ENCODE data around the gene SNED1.

SNED1 gene

GRCh38 chr2:241108271-241109209, 110.1 kb downstream of the SNED1 start:
- DNase-seq (ENCODE audit: low spot score), result no peak

- no peak for DNase-seq (ENCODE audit: low spot score)
These were observed 111.0 kb downstream of the SNED1 start for GRCh38 chr2:241109210-241110088.

GRCh38 chr2:241110089-241110606, 111.7 kb downstream of the SNED1 start:
- no peak for DNase-seq (ENCODE audit: low spot score)

GRCh38 chr2:241110607-241111439, 112.4 kb downstream of the SNED1 start:
- DNase-seq (ENCODE audit: low spot score), result no peak

- DNase-seq (ENCODE audit: low spot score), result no peak
These were observed 113.0 kb downstream of the SNED1 start for GRCh38 chr2:241111440-241111805.

GRCh38 chr2:241112046-241112445, 113.6 kb downstream of the SNED1 start:
- DNase-seq (ENCODE audit: low spot score), result no peak

- DNase-seq (ENCODE audit: low spot score), result no peak
These were observed 114.2 kb downstream of the SNED1 start for GRCh38 chr2:241112592-241112991.

- no peak for DNase-seq (ENCODE audit: low spot score)
These were observed 116.4 kb downstream of the SNED1 start for GRCh38 chr2:241114836-241115235.

GRCh38 chr2:241115361-241115760, 116.9 kb downstream of the SNED1 start:
- no peak for DNase-seq (ENCODE audit: low spot score)

GRCh38 chr2:241116606-241117560, 118.5 kb downstream of the SNED1 start:
- no peak for DNase-seq (ENCODE audit: low spot score)

GRCh38 chr2:241118737-241119505, 120.5 kb downstream of the SNED1 start:
- DNase-seq (ENCODE audit: low spot score), result no peak

GRCh38 chr2:241120440-241120839, 122.0 kb downstream of the SNED1 start:
- DNase-seq (ENCODE audit: low spot score), result no peak

- no peak for DNase-seq (ENCODE audit: low spot score)
These were observed 122.6 kb downstream of the SNED1 start for GRCh38 chr2:241121008-241121407.

GRCh38 chr2:241122376-241123002, 124.1 kb downstream of the SNED1 start:
- DNase-seq (ENCODE audit: low spot score), result no peak

GRCh38 chr2:241123816-241124536, 125.6 kb downstream of the SNED1 start:
- no peak for DNase-seq (ENCODE audit: low spot score)

- DNase-seq (ENCODE audit: low spot score), result no peak
These were observed 127.2 kb downstream of the SNED1 start for GRCh38 chr2:241125626-241126025.

GRCh38 chr2:241126201-241126611, 127.8 kb downstream of the SNED1 start:
- no peak for DNase-seq (ENCODE audit: low spot score)

GRCh38 chr2:241126771-241127202, 128.4 kb downstream of the SNED1 start:
- DNase-seq (ENCODE audit: low spot score), result no peak

GRCh38 chr2:241128266-241128665, 129.8 kb downstream of the SNED1 start:
- DNase-seq (ENCODE audit: low spot score), result no peak
